Brain pericyte (primary cell): Measurements from ENCODE around the gene CMTM2.
"Not testable (repeated sequence)": the region's sequence is repeated elsewhere in the genome, so short reads cannot be mapped to it uniquely, and the experiment has no call there.

ENCODE experiments used
- DNase-seq: peaks from one replicate; pipeline ENCODE4 v3.0.0-alpha.2; 2012; ENCODE audit warnings: low read depth, low spot score

CMTM2 gene

GRCh38 chr16:66581246-66581952 is 2.1 kb downstream of the CMTM2 start:
- no peak for DNase-seq

- no peak for DNase-seq
Observed at GRCh38 chr16:66585481-66586239, 6.4 kb downstream of the CMTM2 start.

GRCh38 chr16:66587881-66588600 is 8.8 kb downstream of the CMTM2 start:
- DNase-seq: no peak

- no peak for DNase-seq
Observed at GRCh38 chr16:66588981-66589713, 9.9 kb downstream of the CMTM2 start.

- DNase-seq: no peak
Observed at GRCh38 chr16:66590322-66590721, 11.1 kb downstream of the CMTM2 start.

- no peak for DNase-seq
Observed at GRCh38 chr16:66591018-66591417, 11.8 kb downstream of the CMTM2 start.

- DNase-seq: no peak
Observed at GRCh38 chr16:66592241-66592640, 13.0 kb downstream of the CMTM2 start.

GRCh38 chr16:66592814-66593213 is 13.6 kb downstream of the CMTM2 start:
- DNase-seq: no peak

- DNase-seq: no peak
Observed at GRCh38 chr16:66594739-66595138, 15.5 kb downstream of the CMTM2 start.

- not testable (repeated sequence) for DNase-seq
Observed at GRCh38 chr16:66596559-66596958, 17.3 kb downstream of the CMTM2 start.

GRCh38 chr16:66596986-66597848 is 18.0 kb downstream of the CMTM2 start:
- DNase-seq: no peak

GRCh38 chr16:66598111-66598510 is 18.8 kb downstream of the CMTM2 start:
- DNase-seq: no peak

GRCh38 chr16:66599726-66600125 is 20.5 kb downstream of the CMTM2 start:
- no peak for DNase-seq

- DNase-seq: no peak
Observed at GRCh38 chr16:66600477-66600876, 21.2 kb downstream of the CMTM2 start.

GRCh38 chr16:66601471-66601870 is 22.2 kb downstream of the CMTM2 start:
- no peak for DNase-seq

- no peak for DNase-seq
Observed at GRCh38 chr16:66603537-66604375, 24.5 kb downstream of the CMTM2 start.

- no peak for DNase-seq
Observed at GRCh38 chr16:66604376-66605176, 25.3 kb downstream of the CMTM2 start, which contains the start of gene CMTM3. CMTM3 (plus strand) TSS chr16:66604704; CDS start chr16:66604806, 102 bp downstream.

- DNase-seq: no peak
Observed at GRCh38 chr16:66605177-66605978, 26.1 kb downstream of the CMTM2 start.
